OCI-LY1 (cell line): ENCODE results near the gene FRAS1.

ENCODE experiments used
- H2AFZ ChIP-seq: fragments of 200-600 bp; sonication (generic), shearing (Covaris generic); 2 replicates; pipeline ENCODE4 v1.6.0; 2014; ENCODE audit warnings: antibody characterized with exemption, mild to moderate bottlenecking, low read length
- H3F3A ChIP-seq: fragments of 200-600 bp; sonication (generic), shearing (Covaris generic); 2 replicates; pipeline ENCODE4 v1.6.0; 2014; ENCODE audit warnings: mild to moderate bottlenecking, antibody characterized with exemption, low read length, moderate library complexity; ENCODE audit not compliant: insufficient read depth
- H3K27ac ChIP-seq: fragments of 200-600 bp; sonication (generic); 2 replicates; pipeline ENCODE4 v1.5.1; 2014; ENCODE audit warnings: low read length, mixed run types, mild to moderate bottlenecking, low read depth; ENCODE audit not compliant: poor library complexity, severe bottlenecking
- H3K27me3 ChIP-seq: fragments of 200-600 bp; sonication (generic); 2 replicates; pipeline ENCODE4 v1.6.0; 2014; ENCODE audit warnings: antibody characterized with exemption, mild to moderate bottlenecking, low read length, moderate library complexity; ENCODE audit not compliant: insufficient read depth
- H3K36me3 ChIP-seq: fragments of 200-600 bp; sonication (generic); 2 replicates; pipeline ENCODE4 v1.6.1; 2014; ENCODE audit warnings: mild to moderate bottlenecking, antibody characterized with exemption, low read length, moderate library complexity, mixed read lengths; ENCODE audit not compliant: insufficient read depth
- H3K4me1 ChIP-seq: fragments of 200-600 bp; sonication (generic); 2 replicates; pipeline ENCODE4 v1.5.1; 2014; ENCODE audit warnings: mild to moderate bottlenecking, low read length, moderate library complexity; ENCODE audit not compliant: insufficient read depth, severe bottlenecking
- H3K4me2 ChIP-seq: fragments of 200-600 bp; sonication (generic), shearing (Covaris generic); 2 replicates; pipeline ENCODE4 v1.6.1; 2014; ENCODE audit warnings: low read length
- H3K4me3 ChIP-seq: fragments of 200-600 bp; sonication (generic); 2 replicates; pipeline ENCODE4 v1.5.1; 2014; ENCODE audit warnings: low read length, low read depth, mild to moderate bottlenecking, mixed read lengths; ENCODE audit not compliant: poor library complexity, severe bottlenecking
- H3K79me2 ChIP-seq: fragments of 200-600 bp; shearing (Covaris generic); 2 replicates; pipeline ENCODE4 v1.6.1; 2016; ENCODE audit warnings: mixed run types, low read length, mixed read lengths; ENCODE audit not compliant: insufficient read depth
- H3K9ac ChIP-seq: fragments of 200-600 bp; sonication (generic), shearing (Covaris generic); 2 replicates; pipeline ENCODE4 v1.6.1; 2014; ENCODE audit warnings: mild to moderate bottlenecking, low read length, mixed read lengths
- H3K9me2 ChIP-seq: fragments of 200-600 bp; sonication (generic), shearing (Covaris generic); 2 replicates; pipeline ENCODE4 v1.6.1; 2014; ENCODE audit warnings: low read depth, mild to moderate bottlenecking, low read length, mixed read lengths
- H3K9me3 ChIP-seq: fragments of 200-600 bp; shearing (Covaris generic); 2 replicates; pipeline ENCODE4 v1.6.1; 2014; ENCODE audit warnings: low read length, mixed read lengths
- H4K20me1 ChIP-seq: fragments of 200-600 bp; sonication (generic), shearing (Covaris generic); 2 replicates; pipeline ENCODE4 v1.6.0; 2016; ENCODE audit warnings: mild to moderate bottlenecking, low read length; ENCODE audit not compliant: insufficient read depth
- EZH2 ChIP-seq: fragments of 200-600 bp; sonication (generic), shearing (Covaris generic); IDR thresholded peaks from 2 replicates; pipeline ENCODE4 v1.8.0; 2017; ENCODE audit warnings: borderline replicate concordance, mixed run types, mild to moderate bottlenecking, antibody characterized with exemption, low read length, moderate library complexity, mixed read lengths
- TF ChIP-seq, protein P1 (sequence below): fragments of 200-600 bp; sonication (generic), shearing (Covaris generic); IDR thresholded peaks from 2 replicates; pipeline ENCODE4 v1.5.1; 2017; ENCODE audit warnings: mild to moderate bottlenecking, antibody characterized with exemption, low read length, moderate library complexity, mixed read lengths

Gene FRAS1

DNA sequence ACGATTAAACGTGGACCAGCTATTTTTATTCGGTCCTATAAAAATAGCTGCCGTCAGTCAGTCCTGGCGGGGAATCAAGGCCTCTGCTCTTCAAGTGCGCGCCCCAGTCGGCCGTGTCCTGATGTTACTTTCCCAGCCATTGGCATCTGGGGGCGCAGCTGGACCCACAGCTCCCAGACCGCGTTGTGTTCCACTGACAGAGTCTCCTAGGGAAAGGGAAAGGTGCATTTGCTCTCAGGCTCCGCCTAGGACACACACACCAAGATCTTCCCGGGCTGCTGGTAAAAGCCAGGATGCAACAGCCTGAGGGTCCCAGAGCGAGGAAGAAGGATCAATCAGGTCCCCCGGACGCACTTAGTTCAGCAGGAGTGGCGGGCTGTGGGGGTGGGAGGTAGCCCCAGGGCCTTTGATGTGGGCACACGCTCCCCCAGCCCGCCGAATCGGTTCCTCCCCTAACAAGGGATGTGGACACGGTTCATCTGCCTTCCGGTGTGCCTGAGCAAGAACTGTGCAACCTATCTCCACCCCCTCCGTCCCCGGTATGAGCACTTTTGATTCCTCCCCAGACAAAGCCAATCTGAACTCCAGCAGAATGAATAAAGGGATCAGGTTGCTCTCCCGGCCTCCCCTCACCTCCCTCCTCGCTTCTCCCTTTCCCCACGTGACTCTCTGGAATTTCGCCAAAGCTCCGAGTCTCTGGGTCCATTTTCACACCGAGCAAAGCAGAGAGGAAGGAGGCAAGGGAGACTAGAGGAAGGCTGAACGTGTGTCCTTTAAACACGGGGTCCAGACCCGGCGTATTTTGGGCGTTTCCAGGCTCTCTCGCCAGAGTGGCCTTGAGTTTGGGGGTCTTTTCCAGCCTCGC, 626 bp upstream of the FRAS1 start:
- no peak overlapping the region; the same call in 1 of the 2 replicates for H3K9ac ChIP-seq
- no peaks in the 10 kb centered on the region for H3F3A ChIP-seq
- H3K27me3 ChIP-seq, result no peaks in the 10 kb centered on the region
- H4K20me1 ChIP-seq, result no peaks in the 10 kb centered on the region
- no peaks in the 10 kb centered on the region for H3K9me3 ChIP-seq
- H3K9me2 ChIP-seq, result no peaks in the 10 kb centered on the region
- H3K4me1 ChIP-seq, result peaks cover 21% of the 10 kb centered on the region
- H3K27ac ChIP-seq, result no peak overlapping the region
- no peaks in the 10 kb centered on the region for H3K79me2 ChIP-seq
- no peaks in the 10 kb centered on the region for H3K36me3 ChIP-seq
- peak overlapping the region; percentile 91 for H3K4me2 ChIP-seq
- TF ChIP-seq, protein P1, sequence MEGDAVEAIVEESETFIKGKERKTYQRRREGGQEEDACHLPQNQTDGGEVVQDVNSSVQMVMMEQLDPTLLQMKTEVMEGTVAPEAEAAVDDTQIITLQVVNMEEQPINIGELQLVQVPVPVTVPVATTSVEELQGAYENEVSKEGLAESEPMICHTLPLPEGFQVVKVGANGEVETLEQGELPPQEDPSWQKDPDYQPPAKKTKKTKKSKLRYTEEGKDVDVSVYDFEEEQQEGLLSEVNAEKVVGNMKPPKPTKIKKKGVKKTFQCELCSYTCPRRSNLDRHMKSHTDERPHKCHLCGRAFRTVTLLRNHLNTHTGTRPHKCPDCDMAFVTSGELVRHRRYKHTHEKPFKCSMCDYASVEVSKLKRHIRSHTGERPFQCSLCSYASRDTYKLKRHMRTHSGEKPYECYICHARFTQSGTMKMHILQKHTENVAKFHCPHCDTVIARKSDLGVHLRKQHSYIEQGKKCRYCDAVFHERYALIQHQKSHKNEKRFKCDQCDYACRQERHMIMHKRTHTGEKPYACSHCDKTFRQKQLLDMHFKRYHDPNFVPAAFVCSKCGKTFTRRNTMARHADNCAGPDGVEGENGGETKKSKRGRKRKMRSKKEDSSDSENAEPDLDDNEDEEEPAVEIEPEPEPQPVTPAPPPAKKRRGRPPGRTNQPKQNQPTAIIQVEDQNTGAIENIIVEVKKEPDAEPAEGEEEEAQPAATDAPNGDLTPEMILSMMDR, result no peak
- TF ChIP-seq EZH2, result no peak
- peak overlapping the region; percentile 61 for H3K4me3 ChIP-seq
- no peak overlapping the region for H2AFZ ChIP-seq

DNA sequence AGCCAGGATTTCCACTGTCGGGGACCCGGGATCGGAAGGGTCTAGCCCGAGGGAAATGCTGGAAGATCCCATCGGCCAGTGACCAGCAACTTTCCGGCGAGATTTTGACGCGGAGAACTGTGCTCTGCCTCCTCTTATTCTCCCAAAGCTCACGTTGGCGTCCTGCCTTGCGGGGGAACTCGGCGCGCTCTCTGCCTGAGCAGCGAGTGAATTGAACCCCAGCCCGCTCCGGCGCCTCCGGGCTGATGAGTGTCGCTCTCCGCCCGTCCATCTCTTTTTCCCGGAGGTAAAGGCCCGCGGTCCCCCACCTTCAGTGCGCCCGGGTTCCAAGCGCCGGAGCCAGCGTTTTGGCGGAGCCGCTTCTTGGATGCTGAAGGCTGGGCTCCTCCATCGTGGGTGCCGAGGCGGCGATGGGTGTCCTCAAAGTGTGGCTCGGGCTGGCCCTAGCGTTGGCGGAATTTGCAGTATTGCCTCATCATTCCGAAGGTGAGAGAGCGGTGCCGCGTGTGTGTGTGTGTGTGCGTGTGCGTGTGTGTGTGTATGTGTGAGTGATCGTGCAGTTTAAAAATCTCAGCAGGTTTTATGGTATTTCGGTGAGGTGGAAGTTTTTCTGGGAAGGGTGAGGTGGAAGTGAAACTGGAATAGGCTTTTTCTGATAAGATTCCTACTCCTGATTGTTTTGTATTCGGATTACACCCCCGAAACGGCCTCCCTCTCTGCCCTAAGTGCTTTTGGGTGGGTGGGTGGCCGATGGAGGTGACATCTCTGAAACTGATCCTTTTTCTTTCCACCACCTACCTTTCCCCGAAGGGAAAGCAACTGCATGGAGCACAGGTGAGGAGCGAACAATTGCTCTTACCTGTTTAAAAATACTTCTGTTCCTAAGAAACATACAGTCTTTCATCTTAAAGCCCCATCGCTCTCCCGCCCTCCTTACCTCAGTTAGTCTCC, 752 bp downstream of the FRAS1 start:
- H3K27me3 ChIP-seq, result no peaks in the 10 kb centered on the region
- peaks cover 21% of the 10 kb centered on the region for H3K4me1 ChIP-seq
- H3F3A ChIP-seq, result no peaks in the 10 kb centered on the region
- H3K9me2 ChIP-seq, result no peaks in the 10 kb centered on the region
- peak overlapping the region; percentile 91 for H3K4me2 ChIP-seq
- peak overlapping the region; percentile 61 for H3K4me3 ChIP-seq
- no peak overlapping the region for H2AFZ ChIP-seq
- no peaks in the 10 kb centered on the region for H3K79me2 ChIP-seq
- TF ChIP-seq EZH2, result no peak
- TF ChIP-seq, protein P1, result no peak
- H3K36me3 ChIP-seq, result no peaks in the 10 kb centered on the region
- no peaks in the 10 kb centered on the region for H4K20me1 ChIP-seq
- peak overlapping the region; percentile 30; the same call in 1 of the 2 replicates for H3K9ac ChIP-seq
- H3K27ac ChIP-seq, result no peak overlapping the region
- H3K9me3 ChIP-seq, result no peaks in the 10 kb centered on the region

DNA sequence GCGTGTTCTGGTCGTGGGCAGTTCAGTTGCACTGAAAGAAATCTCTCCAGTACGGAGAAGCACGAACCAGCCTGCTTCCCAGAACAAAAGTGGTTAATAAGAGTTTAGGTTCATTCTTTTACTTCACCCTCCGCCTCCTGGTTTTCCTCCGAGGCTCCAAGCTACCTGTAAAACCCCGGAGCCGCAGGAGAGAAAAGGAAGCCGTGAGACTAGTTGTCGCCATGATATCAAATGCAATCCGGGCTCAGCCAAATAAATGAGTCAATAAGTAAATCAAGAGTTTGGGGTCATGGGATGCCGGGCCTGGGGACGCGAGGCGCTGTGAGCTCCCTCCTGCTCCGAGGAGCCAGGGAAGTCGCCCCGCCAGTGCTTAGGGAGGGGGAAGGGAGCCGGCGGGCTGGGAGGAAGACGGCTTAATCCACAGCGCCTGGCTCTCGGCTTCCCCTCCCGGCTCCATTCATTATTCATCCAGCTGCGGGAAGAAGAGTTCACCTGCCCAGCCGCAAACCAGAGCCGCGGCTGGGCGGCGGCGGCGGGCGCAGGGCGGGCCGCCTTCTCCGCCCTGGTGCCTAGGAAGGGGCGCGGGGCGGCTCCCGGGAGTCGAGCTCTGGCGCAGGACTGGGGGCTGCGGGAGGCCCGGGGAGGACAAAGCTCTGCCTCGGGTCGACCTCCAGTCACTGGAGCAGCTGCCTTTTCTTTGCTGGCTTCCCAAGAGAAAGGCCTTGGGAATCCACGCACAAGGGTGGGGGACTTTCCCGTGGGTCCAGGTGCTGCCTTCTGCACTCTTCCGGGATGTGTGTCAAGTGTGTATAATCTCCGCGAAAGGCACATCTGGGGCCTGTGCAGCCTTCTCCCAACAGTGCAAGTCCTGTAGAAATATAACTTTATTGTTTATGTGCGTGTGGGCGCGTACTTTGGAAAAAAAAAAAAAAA, 1.7 kb downstream of the FRAS1 start:
- no peak overlapping the region for H3K9ac ChIP-seq
- peak overlapping the region; percentile 91; the same call in 1 of the 2 replicates for H3K4me2 ChIP-seq

More for the DNA sequence above, 1.7 kb downstream of the FRAS1 start:
- Histone ChIP-seq H3K27ac (no peak overlapping the region), H4K20me1 (no peaks in the 10 kb centered on the region), H3K36me3 (no peaks in the 10 kb centered on the region), H2AFZ (no peak overlapping the region), H3K9me3 (no peaks in the 10 kb centered on the region), H3K9me2 (no peaks in the 10 kb centered on the region), H3K4me1 (peaks cover 21% of the 10 kb centered on the region), H3K4me3 (peak overlapping the region; percentile 61), H3K79me2 (no peaks in the 10 kb centered on the region), H3F3A (no peaks in the 10 kb centered on the region), H3K27me3 (no peaks in the 10 kb centered on the region)
- TF ChIP-seq, protein P1, result no peak
- TF ChIP-seq EZH2, result no peak
